Esophagus squamous epithelium (tissue), 5 donors: Measurements from ENCODE around the gene SGSM1. TPM values are rescaled to one million over a fixed set of nuclear protein-coding genes. Genes with fewer than 3 reads are reported as not detected.

ENCODE experiments used
- DNase-seq: peaks from one replicate; lab custom pipeline; 2025; lab: John Stamatoyannopoulos, UW
- H3K27ac ChIP-seq, 4 donors: fragments of 200-600 bp; sonication (generic); one replicate each; pipeline ENCODE4 v1.5.1; 2016 to 2019; ENCODE audit warnings: mild to moderate bottlenecking in 1 of 4
- H3K27me3 ChIP-seq, 4 donors: fragments of 200-600 bp; sonication (generic); 1 replicate in 3 of 4; 2 replicates in 1 of 4; pipeline versions ENCODE4 v1.5.1 to v1.6.0; 2017 to 2021; ENCODE audit warnings: antibody characterized with exemption in 1 of 4
- H3K36me3 ChIP-seq, 3 donors: fragments of 200-600 bp; sonication (generic); one replicate each; pipeline ENCODE4 v1.5.1; 2016 to 2019
- H3K4me1 ChIP-seq, 3 donors: fragments of 200-600 bp; sonication (generic); one replicate each; pipeline ENCODE4 v1.5.1; 2017 to 2019
- H3K4me3 ChIP-seq, 4 donors: fragments of 200-600 bp; sonication (generic); 1 replicate in 3 of 4; 2 replicates in 1 of 4; pipeline ENCODE4 v1.5.1; 2016 to 2019; ENCODE audit warnings: mild to moderate bottlenecking in 2 of 4, moderate library complexity in 1 of 4
- H3K9me3 ChIP-seq, 3 donors: fragments of 200-600 bp; sonication (generic); one replicate each; pipeline ENCODE4 v1.5.1; 2016 to 2019
- POLR2A ChIP-seq, 4 donors: fragments of 450-650 bp; IDR thresholded peaks; one replicate each; pipeline ENCODE4 v1.6.1; 2017; ENCODE audit warnings: antibody characterized with exemption in 4 of 4, mild to moderate bottlenecking in 4 of 4, moderate library complexity in 3 of 4
- WGBS, 2 donors: methylation state at CpG; one replicate each; pipeline ENCODE4 v1.1.5; 2018; 5-methylcytosine and 5-hydroxymethylcytosine counted together
- intact Hi-C: fragments of 100-400 bp; cut with DNase I; formaldehyde crosslinking; loops from one replicate; pipeline ENCODE4 v1.15.0; 2022
- total RNA-seq, 4 donors: library from RNA; depleted of rRNA; stranded (reverse); fragments of >200 nt; gene quantifications; one replicate each; pipeline ENCODE4 v1.1.0, GENCODE V29; 2016
- TF ChIP-seq, protein P1 (sequence below), 6 experiments: fragments of 450-650 bp in 4 of 6; fragments of 200-600 bp in 2 of 6; sonication (generic) in 2 of 6; IDR thresholded peaks; one replicate each; pipeline ENCODE4 v1.5.1; 2016 to 2019; ENCODE audit warnings: antibody characterized with exemption in 6 of 6, mild to moderate bottlenecking in 4 of 6, moderate library complexity in 4 of 6
- donor health status: DM: yes; HTN: yes; CAD: no.

SGSM1 gene
- total RNA-seq, 4 donors from 2014 or later, result 0.09 to 0.57 (median 0.18) TPM

DNA sequence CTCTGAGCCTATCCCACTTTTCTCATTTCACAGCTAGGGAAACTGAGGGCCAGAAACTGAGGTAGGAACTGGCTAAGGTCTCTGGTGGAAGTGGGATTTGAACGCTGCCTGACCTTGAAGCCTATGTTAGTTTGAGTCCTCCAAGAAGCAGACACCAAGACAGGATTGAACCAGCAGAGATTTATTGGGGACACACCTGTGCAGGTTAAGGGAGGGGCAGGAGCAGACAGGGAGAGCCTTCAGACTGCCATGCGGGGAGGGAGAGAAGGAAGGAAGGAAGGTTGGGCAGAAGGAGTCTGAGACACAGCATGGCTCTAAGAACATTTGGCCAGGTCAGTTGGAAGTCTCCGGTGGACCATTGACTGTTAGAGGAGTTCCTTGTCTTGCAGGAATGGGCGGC, 59.5 kb downstream of the SGSM1 start:
- intact Hi-C loops, result no loop called here
- Histone ChIP-seq H3K27me3 (no peaks in the 10 kb centered on the region), H3K9me3 (no peaks in the 10 kb centered on the region), H3K4me1 (no peaks in the 10 kb centered on the region), H3K27ac (no peak overlapping the region), H3K36me3 (no peaks in the 10 kb centered on the region), H3K4me3 (no peak overlapping the region)
- DNase-seq, result no peak
- WGBS, 2 donors, result 79 to 90% methylated on average over 4 of the region's 4 CpGs
- TF ChIP-seq, protein P1, sequence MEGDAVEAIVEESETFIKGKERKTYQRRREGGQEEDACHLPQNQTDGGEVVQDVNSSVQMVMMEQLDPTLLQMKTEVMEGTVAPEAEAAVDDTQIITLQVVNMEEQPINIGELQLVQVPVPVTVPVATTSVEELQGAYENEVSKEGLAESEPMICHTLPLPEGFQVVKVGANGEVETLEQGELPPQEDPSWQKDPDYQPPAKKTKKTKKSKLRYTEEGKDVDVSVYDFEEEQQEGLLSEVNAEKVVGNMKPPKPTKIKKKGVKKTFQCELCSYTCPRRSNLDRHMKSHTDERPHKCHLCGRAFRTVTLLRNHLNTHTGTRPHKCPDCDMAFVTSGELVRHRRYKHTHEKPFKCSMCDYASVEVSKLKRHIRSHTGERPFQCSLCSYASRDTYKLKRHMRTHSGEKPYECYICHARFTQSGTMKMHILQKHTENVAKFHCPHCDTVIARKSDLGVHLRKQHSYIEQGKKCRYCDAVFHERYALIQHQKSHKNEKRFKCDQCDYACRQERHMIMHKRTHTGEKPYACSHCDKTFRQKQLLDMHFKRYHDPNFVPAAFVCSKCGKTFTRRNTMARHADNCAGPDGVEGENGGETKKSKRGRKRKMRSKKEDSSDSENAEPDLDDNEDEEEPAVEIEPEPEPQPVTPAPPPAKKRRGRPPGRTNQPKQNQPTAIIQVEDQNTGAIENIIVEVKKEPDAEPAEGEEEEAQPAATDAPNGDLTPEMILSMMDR (IDR thresholded peaks at IDR 0.05), result no peak
- TF ChIP-seq POLR2A (IDR thresholded peaks at IDR 0.05), result no peak

DNA sequence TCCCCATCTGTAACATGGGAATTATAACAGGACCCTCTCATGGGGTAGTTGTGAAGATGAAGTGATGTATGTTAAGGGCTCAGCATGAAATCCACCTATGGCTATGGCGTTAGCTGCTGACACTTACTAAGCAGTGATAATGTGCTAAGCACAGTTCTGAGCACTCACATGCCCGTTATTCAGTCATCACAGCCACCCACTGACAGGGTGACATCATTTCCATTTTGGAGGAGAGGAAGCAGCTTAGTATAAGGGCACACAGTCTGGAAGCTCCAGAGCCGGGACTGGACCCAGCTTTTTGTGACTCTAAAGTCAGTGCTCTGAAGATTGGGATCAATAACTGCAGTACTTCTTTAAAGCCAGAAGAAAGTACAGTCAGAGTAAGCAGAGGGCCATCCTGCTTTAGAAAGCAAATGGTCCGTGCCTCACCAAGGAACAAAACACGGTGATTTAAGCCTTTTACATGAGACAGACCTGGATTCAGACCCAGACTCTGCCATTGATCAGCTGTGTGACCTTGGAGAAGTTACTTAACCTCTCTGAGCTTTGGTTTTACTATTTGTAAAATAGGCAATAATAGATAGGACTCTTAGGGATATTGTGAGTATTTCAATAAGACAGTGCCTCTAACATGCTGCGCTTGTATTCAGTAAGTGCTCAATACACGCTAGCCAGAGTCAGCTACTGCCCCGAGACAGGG, 61.5 kb downstream of the SGSM1 start:
- DNase-seq, result no peak
- WGBS, 2 donors, result 70 to 76% methylated on average over 8 of the region's 8 CpGs
- H3K4me1 ChIP-seq, result no peaks in the 10 kb centered on the region
- no peaks in the 10 kb centered on the region for H3K27me3 ChIP-seq
- no peak for TF ChIP-seq POLR2A (IDR thresholded peaks at IDR 0.05)
- TF ChIP-seq, protein P1 (IDR thresholded peaks at IDR 0.05), result no peak
- no peak overlapping the region for H3K27ac ChIP-seq
- intact Hi-C loops, result no loop called here
- H3K9me3 ChIP-seq, result no peaks in the 10 kb centered on the region
- H3K4me3 ChIP-seq, result no peak overlapping the region
- H3K36me3 ChIP-seq, result no peaks in the 10 kb centered on the region

DNA sequence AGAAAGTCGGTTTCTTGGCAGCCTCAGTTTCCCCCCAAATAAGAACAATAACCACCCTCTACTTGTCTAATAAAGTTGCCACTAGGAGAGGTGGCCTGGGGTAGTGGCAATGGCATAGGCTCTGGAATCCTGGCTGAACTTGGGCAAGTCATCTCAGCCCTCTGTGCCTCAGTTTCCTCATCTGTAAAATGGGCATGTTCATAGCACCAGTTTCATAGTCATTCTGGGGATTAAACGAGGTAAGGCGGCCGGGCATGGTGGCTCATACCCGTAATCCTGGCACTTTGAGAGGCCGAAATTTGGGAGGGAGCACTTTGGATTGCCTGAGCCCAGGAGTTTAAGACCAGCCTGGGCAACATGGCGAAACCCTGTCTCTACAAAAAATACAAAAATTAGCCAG, 63.0 kb downstream of the SGSM1 start:
- 80 to 94% methylated on average over 2 to 5 of the region's 7 CpGs for WGBS, 2 donors
- intact Hi-C loops, result no loop called here
- no peaks in the 10 kb centered on the region for H3K27me3 ChIP-seq
- no peaks in the 10 kb centered on the region for H3K4me1 ChIP-seq
- H3K36me3 ChIP-seq, result no peaks in the 10 kb centered on the region
- no peak for DNase-seq
- H3K4me3 ChIP-seq, result no peak overlapping the region
- H3K9me3 ChIP-seq, result no peaks in the 10 kb centered on the region
- H3K27ac ChIP-seq, result no peak overlapping the region
- TF ChIP-seq, protein P1 (IDR thresholded peaks at IDR 0.05), result no peak
- TF ChIP-seq POLR2A (IDR thresholded peaks at IDR 0.05), result no peak

DNA sequence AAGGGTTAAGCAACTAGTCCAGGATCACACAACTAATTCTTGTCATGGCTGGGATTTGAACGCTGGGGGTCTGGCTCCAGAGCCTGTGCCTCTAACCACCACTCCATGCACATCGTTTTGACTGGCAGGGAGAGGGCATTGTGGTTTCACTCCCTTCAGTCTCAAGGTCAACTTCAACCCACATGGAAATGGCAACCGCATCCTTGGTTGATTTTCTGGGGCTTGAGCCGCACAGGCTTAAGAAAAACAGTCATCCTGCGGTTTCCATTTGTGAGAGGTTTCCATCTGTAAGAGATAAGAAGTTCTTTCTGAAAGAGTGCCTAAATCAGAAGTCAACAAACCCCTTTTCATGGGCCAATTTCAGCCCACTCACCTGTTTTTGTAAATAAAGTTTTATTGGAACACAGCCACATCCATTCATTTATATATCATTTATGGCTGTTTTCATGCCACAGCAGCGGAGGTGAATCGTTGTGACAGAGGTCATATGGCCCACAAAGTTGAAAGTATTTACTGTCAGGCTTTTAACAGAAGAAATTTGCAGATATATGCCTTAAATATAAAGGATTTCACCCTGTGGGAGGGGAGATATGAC, 65.7 kb downstream of the SGSM1 start:
- no peak for DNase-seq
- intact Hi-C loops, result no loop called here
- Histone ChIP-seq H3K27ac (no peak overlapping the region), H3K9me3 (no peaks in the 10 kb centered on the region), H3K4me1 (no peaks in the 10 kb centered on the region), H3K4me3 (no peak overlapping the region), H3K36me3 (no peaks in the 10 kb centered on the region), H3K27me3 (no peaks in the 10 kb centered on the region)
- no peak for TF ChIP-seq POLR2A (IDR thresholded peaks at IDR 0.05)
- TF ChIP-seq, protein P1 (IDR thresholded peaks at IDR 0.05), result no peak
- 68 to 76% methylated on average over 6 to 7 of the region's 7 CpGs for WGBS, 2 donors

DNA sequence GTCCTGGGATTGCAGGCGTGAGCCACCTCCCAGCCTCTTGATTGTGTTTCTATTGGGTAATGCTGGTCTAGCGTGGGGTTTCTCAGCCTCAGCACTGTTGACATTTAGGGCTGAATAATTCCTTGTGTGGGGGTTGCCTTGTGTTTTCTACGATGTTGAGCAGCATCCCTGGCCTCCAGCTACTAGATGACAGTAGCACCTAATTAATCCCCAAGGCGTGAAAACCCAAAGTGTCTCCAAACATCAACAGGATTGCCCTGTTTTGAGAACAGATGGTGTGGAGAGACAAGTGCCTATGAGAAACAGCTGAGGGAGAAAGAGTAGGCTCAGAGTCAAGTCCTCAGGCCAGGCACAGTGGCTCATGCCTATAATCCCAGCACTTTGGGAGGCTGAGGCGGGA, 67.2 kb downstream of the SGSM1 start:
- Histone ChIP-seq H3K27ac (no peak overlapping the region), H3K36me3 (no peaks in the 10 kb centered on the region), H3K27me3 (no peaks in the 10 kb centered on the region), H3K4me1 (no peaks in the 10 kb centered on the region), H3K4me3 (no peak overlapping the region), H3K9me3 (no peaks in the 10 kb centered on the region)
- no peak for TF ChIP-seq POLR2A (IDR thresholded peaks at IDR 0.05)
- intact Hi-C loops, result no loop called here
- 60 to 76% methylated on average over 4 to 5 of the region's 5 CpGs for WGBS, 2 donors
- no peak for DNase-seq
